Mesothelial cell of epicardium (in vitro differentiated cells): Measurements from ENCODE around the gene RAPSN. TPM values are rescaled to one million over a fixed set of nuclear protein-coding genes. Genes with fewer than 3 reads are reported as not detected.

Source experiments
- DNase-seq, 2 experiments: peaks; one replicate each; pipeline ENCODE4 v3.0.0; 2021; ENCODE audit warnings: low spot score in 2 of 2; ENCODE audit not compliant: unreplicated experiment in 2 of 2
- H3K27ac Mint-ChIP-seq: 2 replicates; pipeline ENCODE4 v1.8.0; 2021; ENCODE audit warnings: mixed read lengths
- H3K27me3 Mint-ChIP-seq: 2 replicates; pipeline ENCODE4 v1.8.0; 2021; ENCODE audit warnings: low read depth, mixed read lengths
- H3K36me3 Mint-ChIP-seq: 2 replicates; pipeline ENCODE4 v1.8.0; 2021; ENCODE audit warnings: mixed read lengths
- H3K4me1 Mint-ChIP-seq: 2 replicates; pipeline ENCODE4 v1.8.0; 2021; ENCODE audit warnings: mixed read lengths
- H3K4me3 Mint-ChIP-seq: 2 replicates; pipeline ENCODE4 v1.8.0; 2021; ENCODE audit warnings: mild to moderate bottlenecking, moderate library complexity, mixed read lengths
- H3K9me3 Mint-ChIP-seq: 2 replicates; pipeline ENCODE4 v1.8.0; 2021; ENCODE audit warnings: mixed read lengths
- CTCF ChIP-seq: fragments of 200-600 bp; sonication (generic); IDR thresholded peaks from one replicate; pipeline ENCODE4 v1.5.0; 2021; ENCODE audit warnings: antibody characterized with exemption; ENCODE audit not compliant: unreplicated experiment
- total RNA-seq: library from RNA; stranded (reverse); gene quantifications from 3 replicates; pipeline ENCODE4 v1.2.1, GENCODE V29; 2021

The RAPSN gene
- total RNA-seq, 1 donor from 2014 or later = 0.31 TPM

GRCh38 chr11:47469361-47470179 lies 20.6 kb upstream of the RAPSN start:
- Mint-ChIP-seq H3K4me1 (no peaks in the 10 kb centered on the region), H3K27me3 (no peaks in the 10 kb centered on the region), H3K9me3 (no peaks in the 10 kb centered on the region), H3K27ac (peak overlapping the region; percentile 36), H3K36me3 (peaks cover 26% of the 10 kb centered on the region), H3K4me3 (no peak overlapping the region)
- DNase-seq = no peak
- TF ChIP-seq CTCF = no peak

DNA sequence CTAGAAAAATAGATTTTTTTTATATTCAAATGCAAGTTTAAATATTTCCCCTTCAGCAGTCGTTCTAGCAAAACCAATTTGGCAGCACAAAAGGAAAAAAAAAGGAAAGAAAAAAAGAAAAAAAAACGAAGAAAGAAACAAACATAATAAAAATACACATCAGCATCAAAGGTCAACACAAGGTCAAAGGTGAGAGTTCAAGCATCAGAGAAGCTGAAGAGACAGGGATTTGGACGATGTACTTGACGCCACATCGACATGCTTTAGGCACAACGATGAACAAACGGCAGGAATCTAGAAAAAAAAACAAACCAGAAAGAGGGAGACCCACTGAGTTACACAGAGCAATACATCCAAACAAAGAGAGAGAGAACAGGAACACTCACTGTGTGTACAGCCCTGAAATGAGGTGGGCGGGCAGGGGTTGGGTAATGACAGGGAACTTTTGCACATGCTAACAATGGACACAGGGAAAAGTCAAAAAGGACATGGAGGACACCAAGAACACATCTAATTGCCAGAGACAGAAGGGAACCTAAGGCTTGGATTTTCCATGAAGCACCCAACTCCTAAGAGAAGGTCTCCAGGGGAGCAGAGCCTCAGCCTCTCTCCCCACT lies 19.8 kb upstream of the RAPSN start:
- Mint-ChIP-seq H3K4me1 (no peaks in the 10 kb centered on the region), H3K9me3 (no peaks in the 10 kb centered on the region), H3K4me3 (no peak overlapping the region), H3K27me3 (no peaks in the 10 kb centered on the region), H3K36me3 (peaks cover 22% of the 10 kb centered on the region), H3K27ac (no peak overlapping the region)
- no peak for TF ChIP-seq CTCF
- no peak for DNase-seq

DNA sequence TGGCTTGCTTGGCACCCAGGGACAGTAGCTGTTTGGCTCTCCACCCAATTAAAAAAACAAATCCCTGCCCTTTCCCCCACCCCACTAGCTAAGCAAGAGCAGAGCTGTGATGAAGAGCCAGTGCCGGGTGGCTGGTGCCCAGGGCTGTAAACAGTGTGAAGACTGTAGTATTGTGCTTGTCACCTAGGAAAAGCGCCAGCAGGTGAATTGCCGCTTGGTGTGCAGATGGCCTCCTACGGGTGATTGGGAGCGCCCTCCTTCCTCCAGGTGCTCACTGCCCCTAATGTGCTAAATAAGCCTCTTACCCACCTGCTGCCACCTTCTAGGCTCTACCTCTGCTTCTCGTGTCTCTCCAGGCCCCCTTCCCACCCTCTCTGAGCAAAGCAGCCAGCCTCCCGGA lies 18.4 kb upstream of the RAPSN start:
- no peaks in the 10 kb centered on the region for H3K9me3 Mint-ChIP-seq
- no peaks in the 10 kb centered on the region for H3K27me3 Mint-ChIP-seq
- H3K4me3 Mint-ChIP-seq = no peak overlapping the region
- no peak for TF ChIP-seq CTCF
- peaks cover 12% of the 10 kb centered on the region for H3K36me3 Mint-ChIP-seq
- H3K4me1 Mint-ChIP-seq = no peaks in the 10 kb centered on the region
- no peak for DNase-seq
- H3K27ac Mint-ChIP-seq = peak overlapping the region; percentile 18

GRCh38 chr11:47466701-47467250 lies 17.8 kb upstream of the RAPSN start:
- peak overlapping the region; percentile 18 for H3K27ac Mint-ChIP-seq
- no peak overlapping the region for H3K4me3 Mint-ChIP-seq
- peaks cover 11% of the 10 kb centered on the region for H3K36me3 Mint-ChIP-seq
- no peak for TF ChIP-seq CTCF
- DNase-seq = no peak
- H3K4me1 Mint-ChIP-seq = no peaks in the 10 kb centered on the region
- H3K9me3 Mint-ChIP-seq = no peaks in the 10 kb centered on the region
- no peaks in the 10 kb centered on the region for H3K27me3 Mint-ChIP-seq

- Mint-ChIP-seq H3K27ac (peak overlapping the region; percentile 30), H3K4me1 (no peaks in the 10 kb centered on the region), H3K27me3 (no peaks in the 10 kb centered on the region), H3K4me3 (no peak overlapping the region), H3K36me3 (peaks cover 10% of the 10 kb centered on the region), H3K9me3 (no peaks in the 10 kb centered on the region)
- TF ChIP-seq CTCF = no peak
- DNase-seq = no peak
Measured at GRCh38 chr11:47466201-47466600, 17.3 kb upstream of the RAPSN start.
